ENCODE measurements around the gene HGFAC.

Gene HGFAC

DNA sequence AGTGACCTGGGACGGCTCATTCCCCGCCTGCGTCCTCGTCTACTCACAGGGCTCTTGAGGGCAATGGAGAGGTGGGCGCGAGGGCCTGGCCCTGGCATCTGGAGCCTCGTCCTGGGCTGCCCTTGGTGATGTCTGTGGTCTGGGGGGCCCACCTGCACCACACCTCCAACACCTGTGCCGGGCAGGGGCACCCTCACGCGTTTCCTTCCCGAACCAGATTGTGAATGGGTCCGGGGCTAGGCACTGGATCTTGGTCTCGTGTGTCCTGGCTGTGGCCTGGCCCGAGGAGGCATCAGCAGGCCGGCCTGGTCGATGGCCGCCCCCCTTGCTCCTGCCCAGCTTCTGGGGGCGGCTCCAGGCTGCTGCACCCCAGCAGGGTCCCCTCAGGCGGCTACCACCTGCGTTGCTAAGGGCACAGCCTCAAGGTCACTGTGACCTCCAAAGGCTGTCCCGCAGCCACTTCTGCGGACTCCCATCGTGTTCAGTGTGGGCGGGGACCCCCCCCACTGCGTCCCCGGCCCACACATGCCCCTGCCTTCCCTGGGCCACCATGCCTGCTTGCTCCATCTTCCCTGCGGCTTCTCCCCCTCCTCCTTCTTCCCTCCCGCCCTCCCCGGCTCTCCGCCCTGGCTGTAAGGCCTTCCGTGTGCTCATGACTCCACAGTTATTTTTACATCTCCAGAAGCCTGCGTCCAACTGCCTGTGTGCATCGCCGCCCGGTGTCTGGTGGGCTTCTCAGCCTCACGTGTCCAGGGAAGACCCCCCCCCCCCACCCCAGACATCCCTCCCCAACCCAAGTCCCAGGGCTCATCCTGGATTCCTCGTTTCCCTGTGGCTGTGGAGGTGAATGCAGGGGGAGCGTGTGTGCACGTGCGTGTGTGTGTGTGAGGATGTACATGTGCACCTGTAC is 25.2 kb downstream of the HGFAC start:
- H3K27me3 ChIP-seq (ENCODE audit: control insufficient read depth in 1 of 2, insufficient read depth in 2 of 2, low read length in 2 of 2) = peaks cover 0 to 23% of the 10 kb centered on the region in 2 donors
- H3K9me3 ChIP-seq (ENCODE audit: low read length) = no peaks in the 10 kb centered on the region
- H3K9ac ChIP-seq (ENCODE audit: low read length) = no peak overlapping the region
- no peak overlapping the region for H3K4me3 ChIP-seq (ENCODE audit: low read depth in 1 of 2, low read length in 2 of 2)
- H3K36me3 ChIP-seq (ENCODE audit: insufficient read depth, low read length) = no peaks in the 10 kb centered on the region
- no peaks in the 10 kb centered on the region for H3K4me1 ChIP-seq (ENCODE audit: insufficient read depth, low read length)
- no peak overlapping the region for H3K27ac ChIP-seq (ENCODE audit: low read depth, low read length)

DNA sequence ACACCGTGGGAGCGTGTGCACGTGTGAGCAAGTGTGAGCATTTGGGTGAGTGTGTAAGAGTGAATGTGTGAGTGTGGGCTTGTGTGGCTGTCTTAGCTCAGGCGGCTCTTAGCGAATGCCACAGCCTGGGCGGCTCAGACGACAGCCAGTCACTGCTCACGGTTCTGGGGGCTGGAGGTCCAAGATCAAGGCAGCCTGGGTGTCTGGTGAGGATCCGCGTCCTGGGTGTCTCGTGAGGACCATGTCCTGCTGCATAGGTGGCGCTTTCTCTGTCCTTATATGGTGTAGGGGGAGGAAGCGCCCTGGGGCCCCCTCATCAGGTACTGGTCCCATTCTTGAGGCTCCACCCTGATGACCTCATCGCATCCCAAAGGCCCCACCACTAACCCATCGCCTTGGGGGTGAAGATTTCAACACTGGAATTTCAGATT is 25.8 kb downstream of the HGFAC start:
- no peak overlapping the region for H3K27ac ChIP-seq (ENCODE audit: low read depth, low read length)
- H3K27me3 ChIP-seq (ENCODE audit: control insufficient read depth in 1 of 2, insufficient read depth in 2 of 2, low read length in 2 of 2) = peaks cover 0 to 23% of the 10 kb centered on the region in 2 donors
- no peak overlapping the region for H3K4me3 ChIP-seq (ENCODE audit: low read depth in 1 of 2, low read length in 2 of 2)
- H3K36me3 ChIP-seq (ENCODE audit: insufficient read depth, low read length) = no peaks in the 10 kb centered on the region
- no peak overlapping the region for H3K9ac ChIP-seq (ENCODE audit: low read length)
- no peaks in the 10 kb centered on the region for H3K9me3 ChIP-seq (ENCODE audit: low read length)
- H3K4me1 ChIP-seq (ENCODE audit: insufficient read depth, low read length) = no peaks in the 10 kb centered on the region

DNA sequence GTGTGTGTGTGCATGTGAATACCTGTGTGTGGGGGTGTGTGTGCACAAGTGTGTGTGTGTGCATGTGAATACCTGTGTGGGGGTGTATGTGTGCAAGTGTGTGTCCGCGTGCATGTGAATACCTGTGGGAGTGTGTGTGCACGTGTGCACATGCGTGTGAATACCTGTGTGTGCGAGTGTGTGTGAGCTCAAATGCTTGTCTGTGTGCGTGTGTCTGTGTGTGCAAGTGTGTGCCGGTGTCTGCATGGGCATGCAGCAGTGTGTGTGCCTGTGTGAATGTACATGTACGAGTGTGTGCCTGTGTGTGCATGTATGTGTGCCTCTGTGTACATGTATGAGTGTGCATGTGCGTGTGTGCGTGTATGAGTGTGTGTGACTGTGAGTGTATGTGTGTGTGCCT is 26.4 kb downstream of the HGFAC start:
- H3K4me3 ChIP-seq (ENCODE audit: low read depth in 1 of 2, low read length in 2 of 2) = no peak overlapping the region

DNA sequence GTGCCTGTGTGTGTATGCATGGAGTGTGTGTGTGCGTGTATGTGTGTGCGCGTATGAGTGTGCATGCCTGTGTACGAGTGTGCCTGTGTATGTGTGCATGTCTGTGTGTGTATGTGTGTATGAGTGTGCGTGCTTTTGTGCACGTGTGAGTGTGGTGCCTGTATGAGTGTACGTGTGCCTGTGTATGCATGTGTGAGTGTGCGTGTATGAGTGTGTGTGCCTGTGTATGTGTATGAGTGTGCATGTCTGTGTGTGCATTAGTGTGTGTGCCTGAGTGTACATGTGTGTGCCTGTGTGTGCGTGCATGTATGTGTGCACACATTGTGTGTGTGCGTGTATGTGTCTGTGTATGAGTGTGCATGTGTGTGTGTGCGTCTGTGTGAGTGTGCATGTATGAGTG is 27.0 kb downstream of the HGFAC start:
- Histone ChIP-seq H3K36me3 (ENCODE audit: insufficient read depth, low read length) (no peaks in the 10 kb centered on the region), H3K9me3 (ENCODE audit: low read length) (no peaks in the 10 kb centered on the region), H3K27ac (ENCODE audit: low read depth, low read length) (no peak overlapping the region), H3K27me3 (ENCODE audit: control insufficient read depth in 1 of 2, insufficient read depth in 2 of 2, low read length in 2 of 2) (peaks cover 0 to 16% of the 10 kb centered on the region in 2 donors), H3K4me1 (ENCODE audit: insufficient read depth, low read length) (no peaks in the 10 kb centered on the region), H3K4me3 (ENCODE audit: low read depth in 1 of 2, low read length in 2 of 2) (no peak overlapping the region), H3K9ac (ENCODE audit: low read length) (no peak overlapping the region)

More for the DNA sequence above, 26.4 kb downstream of the HGFAC start:
- H3K27ac ChIP-seq (ENCODE audit: low read depth, low read length) = no peak overlapping the region
- no peaks in the 10 kb centered on the region for H3K36me3 ChIP-seq (ENCODE audit: insufficient read depth, low read length)
- no peak overlapping the region for H3K9ac ChIP-seq (ENCODE audit: low read length)
- no peaks in the 10 kb centered on the region for H3K9me3 ChIP-seq (ENCODE audit: low read length)
- H3K4me1 ChIP-seq (ENCODE audit: insufficient read depth, low read length) = no peaks in the 10 kb centered on the region
- H3K27me3 ChIP-seq (ENCODE audit: control insufficient read depth in 1 of 2, insufficient read depth in 2 of 2, low read length in 2 of 2) = peaks cover 0 to 21% of the 10 kb centered on the region in 2 donors

DNA sequence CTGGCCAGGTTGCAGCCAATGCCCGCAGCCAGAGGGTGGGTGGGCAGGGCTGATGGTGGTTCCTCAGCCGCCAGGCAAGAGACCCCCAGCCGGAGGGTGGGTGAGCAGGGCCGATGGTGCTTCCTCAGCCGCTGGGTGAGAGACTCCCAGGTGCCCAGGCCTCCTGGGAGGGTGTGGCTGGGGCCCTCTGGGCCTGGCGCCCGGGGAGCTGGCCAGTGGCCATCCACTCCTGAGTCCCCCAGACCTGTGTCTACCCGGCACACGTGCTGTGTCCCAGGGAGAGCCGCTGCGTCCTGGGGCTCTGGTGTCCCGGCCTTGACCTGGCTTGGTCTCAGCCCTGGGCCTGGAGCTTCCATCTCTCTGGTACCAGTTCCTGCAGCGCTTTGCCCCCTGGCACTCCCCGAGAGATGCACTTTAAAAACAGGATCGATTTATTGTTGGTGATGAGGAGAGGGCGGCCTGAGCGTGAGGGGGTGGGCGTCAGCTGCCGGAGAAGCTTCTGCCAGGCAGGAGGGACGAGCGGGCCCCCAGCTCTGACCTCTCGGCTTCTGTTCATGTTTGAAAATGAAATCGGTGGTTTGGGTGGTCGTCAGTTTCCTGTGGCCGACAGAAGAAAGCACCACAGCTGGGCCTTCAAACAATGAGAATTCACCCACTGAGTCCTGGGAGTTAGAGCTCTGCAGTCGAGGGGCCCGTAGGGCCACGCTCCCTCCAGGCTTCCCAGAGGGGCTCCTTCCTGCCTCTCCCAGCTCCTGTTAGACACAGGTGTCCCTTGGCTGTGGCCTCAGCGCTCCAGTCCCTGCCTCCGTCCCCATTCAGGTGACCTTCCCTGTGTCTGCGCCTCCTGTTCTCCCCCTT is 27.8 kb downstream of the HGFAC start:
- peaks cover 0 to 9% of the 10 kb centered on the region in 2 donors for H3K27me3 ChIP-seq (ENCODE audit: control insufficient read depth in 1 of 2, insufficient read depth in 2 of 2, low read length in 2 of 2)
- H3K36me3 ChIP-seq (ENCODE audit: insufficient read depth, low read length) = no peaks in the 10 kb centered on the region
- H3K4me3 ChIP-seq (ENCODE audit: low read depth in 1 of 2, low read length in 2 of 2) = no peak overlapping the region
- H3K9me3 ChIP-seq (ENCODE audit: low read length) = no peaks in the 10 kb centered on the region
- H3K27ac ChIP-seq (ENCODE audit: low read depth, low read length) = no peak overlapping the region
- no peaks in the 10 kb centered on the region for H3K4me1 ChIP-seq (ENCODE audit: insufficient read depth, low read length)
- H3K9ac ChIP-seq (ENCODE audit: low read length) = no peak overlapping the region

DNA sequence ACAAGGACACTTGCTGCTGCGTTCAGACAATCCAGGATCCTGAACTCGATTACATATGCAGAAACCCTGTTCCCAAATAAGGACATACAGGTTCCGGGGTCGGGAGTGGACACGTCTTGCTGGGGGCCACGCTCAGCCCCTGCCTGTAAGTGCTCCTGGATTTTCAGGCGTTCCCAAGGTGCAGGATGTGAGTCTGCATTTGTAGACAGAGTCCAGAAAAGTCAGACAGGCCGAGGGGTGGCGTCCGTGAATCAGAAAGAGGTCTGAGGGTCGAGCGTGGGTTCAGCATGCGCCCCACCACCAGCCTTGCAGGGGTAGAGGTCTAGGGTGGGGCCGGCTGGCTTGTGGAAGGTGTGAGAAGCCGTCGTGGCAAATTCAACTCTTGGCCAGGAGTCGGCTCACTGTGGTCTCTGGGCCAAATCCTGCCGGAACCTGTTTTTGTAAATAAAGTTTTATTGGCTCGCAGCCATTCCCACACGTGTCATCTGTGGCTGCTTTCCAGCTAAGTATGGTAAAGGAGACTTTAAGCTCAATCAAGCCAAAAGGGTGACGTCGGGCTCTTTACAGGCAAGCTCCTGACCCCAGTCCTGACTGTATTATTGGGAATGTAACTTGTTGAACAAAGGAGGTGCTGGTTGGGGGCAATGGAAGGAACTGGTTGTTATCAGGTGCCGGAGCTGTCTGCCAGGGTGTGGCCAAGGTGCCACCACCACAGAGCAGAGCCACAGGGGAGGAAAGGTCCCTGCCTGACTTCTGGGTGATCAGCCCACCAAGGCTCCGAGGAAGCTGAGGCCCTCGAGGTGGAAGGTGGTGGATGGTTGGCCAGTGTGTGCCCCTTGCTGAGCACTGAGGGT is 28.7 kb downstream of the HGFAC start:
- H3K9me3 ChIP-seq (ENCODE audit: low read length) = no peaks in the 10 kb centered on the region
- no peak overlapping the region for H3K4me3 ChIP-seq (ENCODE audit: low read depth in 1 of 2, low read length in 2 of 2)
- no peak overlapping the region for H3K27ac ChIP-seq (ENCODE audit: low read depth, low read length)
- no peaks in the 10 kb centered on the region for H3K36me3 ChIP-seq (ENCODE audit: insufficient read depth, low read length)
- H3K27me3 ChIP-seq (ENCODE audit: control insufficient read depth in 1 of 2, insufficient read depth in 2 of 2, low read length in 2 of 2) = peaks cover 0 to 9% of the 10 kb centered on the region in 2 donors
- no peaks in the 10 kb centered on the region for H3K4me1 ChIP-seq (ENCODE audit: insufficient read depth, low read length)
- no peak overlapping the region for H3K9ac ChIP-seq (ENCODE audit: low read length)

DNA sequence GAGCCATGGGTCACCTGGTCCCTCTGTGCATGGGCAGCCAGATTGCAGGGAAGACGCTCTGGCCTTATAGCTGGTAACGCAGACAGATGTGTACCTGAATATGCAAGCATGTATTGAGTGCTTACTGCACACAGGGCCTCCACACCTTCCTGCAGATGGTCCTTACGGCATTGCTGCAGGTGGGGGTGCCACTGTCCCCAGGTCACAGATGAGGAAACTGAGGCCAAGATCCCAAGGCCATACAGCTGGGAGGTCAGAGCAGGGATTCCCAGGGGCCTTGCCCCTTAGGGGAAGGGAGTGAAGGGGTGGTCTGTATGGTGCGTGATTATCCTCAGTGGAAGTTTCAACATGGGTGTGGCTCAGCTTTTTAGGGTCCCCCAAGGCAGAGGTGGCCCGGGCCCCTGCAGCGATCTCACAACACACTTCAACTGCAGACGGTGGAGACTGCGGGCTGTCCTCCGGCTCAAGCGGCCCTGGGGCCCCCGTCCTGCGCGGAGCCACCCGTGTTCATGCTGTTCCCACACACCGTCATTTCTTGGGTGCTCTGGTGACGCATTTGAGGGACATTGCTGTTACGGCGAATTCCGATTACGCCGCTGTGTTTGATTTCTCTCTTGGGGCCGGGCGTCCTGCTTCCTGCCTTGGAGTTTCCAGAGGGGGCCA is 29.5 kb downstream of the HGFAC start:
- no peaks in the 10 kb centered on the region for H3K9me3 ChIP-seq (ENCODE audit: low read length)
- H3K27ac ChIP-seq (ENCODE audit: low read depth, low read length) = no peak overlapping the region
- no peak overlapping the region for H3K4me3 ChIP-seq (ENCODE audit: low read depth in 1 of 2, low read length in 2 of 2)
- H3K4me1 ChIP-seq (ENCODE audit: insufficient read depth, low read length) = no peaks in the 10 kb centered on the region
- peaks cover 0 to 5% of the 10 kb centered on the region in 2 donors for H3K27me3 ChIP-seq (ENCODE audit: control insufficient read depth in 1 of 2, insufficient read depth in 2 of 2, low read length in 2 of 2)
- H3K36me3 ChIP-seq (ENCODE audit: insufficient read depth, low read length) = no peaks in the 10 kb centered on the region
- no peak overlapping the region for H3K9ac ChIP-seq (ENCODE audit: low read length)

DNA sequence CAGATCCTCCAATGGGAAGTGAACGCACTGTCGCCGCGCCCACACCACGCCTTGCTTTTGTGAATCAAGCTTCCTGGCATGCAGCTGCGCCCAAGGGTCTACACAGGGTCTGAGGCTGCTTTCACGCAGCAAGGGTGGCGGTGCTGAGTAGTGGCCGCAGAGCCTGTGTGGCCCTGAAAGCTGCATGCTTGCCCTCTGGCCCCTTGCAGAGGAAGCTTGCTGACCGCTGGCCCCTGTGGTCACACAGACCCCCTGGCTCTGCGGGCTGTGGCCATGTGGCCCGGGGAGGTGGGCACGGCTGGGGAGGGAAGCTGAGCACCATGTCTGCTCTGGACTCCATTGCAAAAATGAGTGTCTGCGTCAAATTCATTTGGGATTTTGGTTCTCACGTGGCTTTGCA is 30.1 kb downstream of the HGFAC start:
- H3K9ac ChIP-seq (ENCODE audit: low read length) = no peak overlapping the region
- H3K9me3 ChIP-seq (ENCODE audit: low read length) = no peaks in the 10 kb centered on the region
- no peaks in the 10 kb centered on the region for H3K4me1 ChIP-seq (ENCODE audit: insufficient read depth, low read length)
- peaks cover 0 to 5% of the 10 kb centered on the region in 2 donors for H3K27me3 ChIP-seq (ENCODE audit: control insufficient read depth in 1 of 2, insufficient read depth in 2 of 2, low read length in 2 of 2)
- H3K27ac ChIP-seq (ENCODE audit: low read depth, low read length) = no peak overlapping the region
- H3K36me3 ChIP-seq (ENCODE audit: insufficient read depth, low read length) = no peaks in the 10 kb centered on the region
- no peak overlapping the region for H3K4me3 ChIP-seq (ENCODE audit: low read depth in 1 of 2, low read length in 2 of 2)

DNA sequence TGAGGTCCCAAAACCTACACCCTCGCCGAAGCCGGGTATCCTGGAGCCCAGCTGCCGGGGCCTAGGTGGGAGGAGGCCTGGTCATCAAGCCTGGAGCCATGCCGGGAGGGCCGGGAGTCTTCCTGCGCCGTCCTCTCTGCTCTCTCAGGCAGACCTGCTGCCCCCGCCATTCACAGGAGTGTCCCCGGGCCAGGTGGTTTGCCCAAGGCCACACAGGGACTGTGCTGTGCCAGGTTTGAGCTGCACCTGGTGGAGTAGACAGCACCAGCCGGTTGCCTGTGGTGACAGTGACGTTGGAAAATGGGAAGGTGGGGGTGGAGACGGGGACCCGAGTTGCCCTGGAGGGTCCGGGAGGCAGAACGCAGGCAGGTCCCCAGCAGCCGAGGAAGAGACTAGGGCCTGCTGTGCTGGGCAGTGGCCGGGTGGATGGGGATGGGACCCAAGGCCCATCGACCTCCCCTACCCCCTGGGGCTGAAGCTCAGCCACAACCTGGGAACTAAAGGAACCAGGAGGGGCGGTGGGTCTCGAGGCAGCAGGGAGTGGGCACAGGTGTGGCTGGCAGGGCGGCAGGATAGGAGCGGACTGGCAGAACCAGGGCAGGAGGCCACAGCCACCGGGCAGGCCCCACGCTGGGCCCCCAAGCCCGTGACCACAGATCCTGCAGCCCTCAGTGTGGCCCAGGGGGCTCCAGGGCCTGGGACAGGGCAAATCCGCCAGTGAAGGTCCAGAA is 30.8 kb downstream of the HGFAC start:
- Histone ChIP-seq H3K27ac (ENCODE audit: low read depth, low read length) (no peak overlapping the region), H3K9me3 (ENCODE audit: low read length) (no peaks in the 10 kb centered on the region), H3K27me3 (ENCODE audit: control insufficient read depth in 1 of 2, insufficient read depth in 2 of 2, low read length in 2 of 2) (peaks cover 0 to 5% of the 10 kb centered on the region in 2 donors), H3K9ac (ENCODE audit: low read length) (no peak overlapping the region), H3K4me3 (ENCODE audit: low read depth in 1 of 2, low read length in 2 of 2) (no peak overlapping the region), H3K36me3 (ENCODE audit: insufficient read depth, low read length) (no peaks in the 10 kb centered on the region), H3K4me1 (ENCODE audit: insufficient read depth, low read length) (no peaks in the 10 kb centered on the region)
